Hepatocyte (in vitro differentiated cells): Measurements from ENCODE around the gene ZNF845.

Experiments used
- CTCF ChIP-seq: fragments of 200-600 bp; sonication (generic); IDR thresholded peaks from 2 replicates; pipeline ENCODE4 v1.5.1; 2016; ENCODE audit warnings: antibody characterized with exemption, mild to moderate bottlenecking; ENCODE audit not compliant: poor library complexity
- EZH2phosphoT487 ChIP-seq: fragments of 200-600 bp; sonication (generic); IDR thresholded peaks from one replicate; pipeline ENCODE4 v1.6.1; 2018; ENCODE audit warnings: antibody characterized with exemption, mild to moderate bottlenecking, low read depth, moderate library complexity; ENCODE audit not compliant: unreplicated experiment, severe bottlenecking

GRCh38 chr19:53365134-53365898 lies 31.8 kb downstream of the ZNF845 start, which contains the start of gene ZNF525:
- TF ChIP-seq CTCF (peak; percentile 24), EZH2phosphoT487 (no peak)
